Measurements from ENCODE around the gene PRKAA1. TPM values are rescaled to one million over a fixed set of nuclear protein-coding genes. Genes with fewer than 3 reads are reported as not detected.

PRKAA1 gene
- total RNA-seq (2022; extraction: Qiagen RNA extraction), result 34.4 to 55.1 TPM (median 52.5 TPM) in 5 replicates

GRCh38 chr5:40798012-40798800, at the start of gene PRKAA1:
Gene PRKAA1 (minus strand): TSS chr5:40798374. CDS start chr5:40798189, 185 bp downstream.

GRCh38 chr5:40841068-40841805, 43.1 kb upstream of the PRKAA1 start, which contains the start of gene CARD6:
Gene CARD6 (plus strand): TSS chr5:40841367. CDS start chr5:40841383, 16 bp downstream.

GRCh38 chr5:40834849-40835787, 36.9 kb upstream of the PRKAA1 start, which contains the start of gene RPL37:
Gene RPL37 (minus strand): TSS chr5:40835222. CDS start chr5:40835185, 37 bp downstream.

GRCh38 chr5:40755407-40756365, 42.5 kb downstream of the PRKAA1 start, which contains the start of gene TTC33:
Gene TTC33 (minus strand): TSS chr5:40755961. CDS start chr5:40747018, 8,943 bp downstream.

Other genes starting within 250 kb of the PRKAA1 start
- 5.3 to 9.1 TPM (median 7.7 TPM) in 5 replicates for gene PTGER4, start 118.5 kb downstream of the PRKAA1 start, total RNA-seq (2022; extraction: Qiagen RNA extraction)
- 8.2 to 13.9 TPM (median 11.9 TPM) in 5 replicates for gene TTC33, start 42.4 kb downstream of the PRKAA1 start, total RNA-seq (2022; extraction: Qiagen RNA extraction)
- gene RPL37, start 36.8 kb upstream of the PRKAA1 start, total RNA-seq (2022; extraction: Qiagen RNA extraction), result 2,503 to 3,426 TPM (median 2,562 TPM) in 5 replicates
- gene CARD6, start 43.0 kb upstream of the PRKAA1 start, total RNA-seq (2022; extraction: Qiagen RNA extraction), result 2.3 to 3.2 TPM (median 2.6 TPM) in 5 replicates
- gene C7, start 111.1 kb upstream of the PRKAA1 start, total RNA-seq (2022; extraction: Qiagen RNA extraction), result not detected in 5 replicates

All from A549 treated with dexamethasone at 1 μM for 4 hours (cell line).